ENCODE data around the gene PROSER2. TPM values are rescaled to one million over a fixed set of nuclear protein-coding genes. Genes with fewer than 3 reads are reported as not detected.

Gene PROSER2
- total RNA-seq, 2 donors from 2014 or later: 24.7 to 39.9 TPM

- H3K4me3 ChIP-seq: no peak overlapping the region
- intact Hi-C loops (cut with DNase I): no loop called here
Observed at GRCh38 chr10:11795101-11795920, 27.8 kb upstream of the PROSER2 start.

GRCh38 chr10:11796474-11796873, 26.7 kb upstream of the PROSER2 start:
- no peaks in the 10 kb centered on the region for H3K27me3 ChIP-seq (replicated peaks; ENCODE audit: insufficient read depth)
- H3K4me3 ChIP-seq: no peak overlapping the region
- H3K27ac ChIP-seq: no peak overlapping the region
- no peak for TF ChIP-seq POLR2A (IDR thresholded peaks at IDR 0.05)
- TF ChIP-seq, protein P1, sequence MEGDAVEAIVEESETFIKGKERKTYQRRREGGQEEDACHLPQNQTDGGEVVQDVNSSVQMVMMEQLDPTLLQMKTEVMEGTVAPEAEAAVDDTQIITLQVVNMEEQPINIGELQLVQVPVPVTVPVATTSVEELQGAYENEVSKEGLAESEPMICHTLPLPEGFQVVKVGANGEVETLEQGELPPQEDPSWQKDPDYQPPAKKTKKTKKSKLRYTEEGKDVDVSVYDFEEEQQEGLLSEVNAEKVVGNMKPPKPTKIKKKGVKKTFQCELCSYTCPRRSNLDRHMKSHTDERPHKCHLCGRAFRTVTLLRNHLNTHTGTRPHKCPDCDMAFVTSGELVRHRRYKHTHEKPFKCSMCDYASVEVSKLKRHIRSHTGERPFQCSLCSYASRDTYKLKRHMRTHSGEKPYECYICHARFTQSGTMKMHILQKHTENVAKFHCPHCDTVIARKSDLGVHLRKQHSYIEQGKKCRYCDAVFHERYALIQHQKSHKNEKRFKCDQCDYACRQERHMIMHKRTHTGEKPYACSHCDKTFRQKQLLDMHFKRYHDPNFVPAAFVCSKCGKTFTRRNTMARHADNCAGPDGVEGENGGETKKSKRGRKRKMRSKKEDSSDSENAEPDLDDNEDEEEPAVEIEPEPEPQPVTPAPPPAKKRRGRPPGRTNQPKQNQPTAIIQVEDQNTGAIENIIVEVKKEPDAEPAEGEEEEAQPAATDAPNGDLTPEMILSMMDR (IDR thresholded peaks at IDR 0.05): no peak
- no peak for TF ChIP-seq POLR2AphosphoS5 (IDR thresholded peaks at IDR 0.05)
- 55% methylated on average over 2 of the region's 2 CpGs for WGBS
- no peaks in the 10 kb centered on the region for H3K36me3 ChIP-seq
- H3K9me3 ChIP-seq: no peaks in the 10 kb centered on the region
- intact Hi-C loops (cut with DNase I): no loop called here
- DNase-seq (ENCODE audit: low spot score): no peak
- H3K4me1 ChIP-seq (replicated peaks): peaks cover 3% of the 10 kb centered on the region

More at GRCh38 chr10:11795101-11795920, 27.8 kb upstream of the PROSER2 start:
- Histone ChIP-seq H3K9me3 (no peaks in the 10 kb centered on the region), H3K27me3 (replicated peaks; ENCODE audit: insufficient read depth) (no peaks in the 10 kb centered on the region), H3K27ac (no peak overlapping the region), H3K4me1 (replicated peaks) (peaks cover 3% of the 10 kb centered on the region), H3K36me3 (no peaks in the 10 kb centered on the region)
- TF ChIP-seq POLR2A (IDR thresholded peaks at IDR 0.05): no peak
- no peak for TF ChIP-seq POLR2AphosphoS5 (IDR thresholded peaks at IDR 0.05)
- TF ChIP-seq, protein P1 (IDR thresholded peaks at IDR 0.05): no peak
- 85% methylated on average over 25 of the region's 25 CpGs for WGBS
- DNase-seq (ENCODE audit: low spot score): no peak

- no peak for DNase-seq (ENCODE audit: low spot score)
- intact Hi-C loops (cut with DNase I): no loop called here
- Histone ChIP-seq H3K36me3 (no peaks in the 10 kb centered on the region), H3K4me1 (replicated peaks) (peaks cover 3% of the 10 kb centered on the region), H3K27ac (no peak overlapping the region), H3K4me3 (no peak overlapping the region), H3K9me3 (no peaks in the 10 kb centered on the region), H3K27me3 (replicated peaks; ENCODE audit: insufficient read depth) (no peaks in the 10 kb centered on the region)
- TF ChIP-seq POLR2A (IDR thresholded peaks at IDR 0.05): no peak
- TF ChIP-seq, protein P1 (IDR thresholded peaks at IDR 0.05): no peak
- TF ChIP-seq POLR2AphosphoS5 (IDR thresholded peaks at IDR 0.05): no peak
- WGBS: 94% methylated on average over 10 of the region's 10 CpGs
Observed at GRCh38 chr10:11797281-11797680, 25.9 kb upstream of the PROSER2 start.

GRCh38 chr10:11797847-11798633, 25.1 kb upstream of the PROSER2 start:
- H3K4me3 ChIP-seq: no peak overlapping the region
- no peaks in the 10 kb centered on the region for H3K27me3 ChIP-seq (replicated peaks; ENCODE audit: insufficient read depth)
- no peaks in the 10 kb centered on the region for H3K9me3 ChIP-seq
- TF ChIP-seq, protein P1 (IDR thresholded peaks at IDR 0.05): no peak
- no peak for TF ChIP-seq POLR2A (IDR thresholded peaks at IDR 0.05)
- no peak for TF ChIP-seq POLR2AphosphoS5 (IDR thresholded peaks at IDR 0.05)
- peaks cover 3% of the 10 kb centered on the region for H3K4me1 ChIP-seq (replicated peaks)
- H3K36me3 ChIP-seq: no peaks in the 10 kb centered on the region
- no peak overlapping the region for H3K27ac ChIP-seq
- intact Hi-C loops (cut with DNase I): no loop called here
- WGBS: 90% methylated on average over 12 of the region's 12 CpGs
- no peak for DNase-seq (ENCODE audit: low spot score)
